ES-I3 (cell line): Measurements from ENCODE around the gene ANKRD13D.

Experiments used
- H3K36me3 ChIP-seq: 2 replicates; pipeline ENCODE4 v1.6.1; 2013; ENCODE audit warnings: mild to moderate bottlenecking, low read length, control low read depth, moderate library complexity; ENCODE audit not compliant: insufficient read depth
- H3K4me1 ChIP-seq: 2 replicates; pipeline ENCODE4 v1.6.1; 2013; ENCODE audit warnings: mild to moderate bottlenecking, control low read depth, low read length; ENCODE audit not compliant: insufficient read depth
- H3K9ac ChIP-seq: 2 replicates; pipeline ENCODE4 v1.6.1; 2013; ENCODE audit warnings: low read depth, mild to moderate bottlenecking, low read length, moderate library complexity
- H3K9me3 ChIP-seq: 2 replicates; pipeline ENCODE4 v1.6.1; 2013; ENCODE audit warnings: mild to moderate bottlenecking, low read length, moderate library complexity; ENCODE audit not compliant: control insufficient read depth, insufficient read depth

The ANKRD13D gene

DNA sequence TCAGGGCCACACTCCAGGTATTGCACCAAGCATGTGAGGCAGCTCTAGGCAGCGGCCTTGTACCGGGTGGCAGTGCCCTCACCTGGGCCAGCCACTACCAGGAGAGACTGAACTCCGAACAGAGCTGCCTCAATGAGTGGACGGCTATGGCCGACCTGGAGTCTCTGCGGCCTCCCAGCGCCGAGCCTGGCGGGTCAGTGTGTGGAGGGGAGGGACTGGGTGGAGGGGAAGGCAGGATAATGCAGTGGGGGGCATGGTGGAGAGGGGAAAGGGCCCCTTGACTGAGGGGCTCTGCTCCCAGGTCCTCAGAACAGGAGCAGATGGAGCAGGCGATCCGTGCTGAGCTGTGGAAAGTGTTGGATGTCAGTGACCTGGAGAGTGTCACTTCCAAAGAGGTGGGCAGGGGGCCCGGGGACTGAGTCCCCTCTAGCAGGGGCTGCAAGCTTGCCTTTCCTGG lies 18.5 kb downstream of the ANKRD13D start:
- Histone ChIP-seq H3K9ac (no peak overlapping the region), H3K9me3 (no peaks in the 10 kb centered on the region), H3K4me1 (no peaks in the 10 kb centered on the region), H3K36me3 (no peaks in the 10 kb centered on the region)

DNA sequence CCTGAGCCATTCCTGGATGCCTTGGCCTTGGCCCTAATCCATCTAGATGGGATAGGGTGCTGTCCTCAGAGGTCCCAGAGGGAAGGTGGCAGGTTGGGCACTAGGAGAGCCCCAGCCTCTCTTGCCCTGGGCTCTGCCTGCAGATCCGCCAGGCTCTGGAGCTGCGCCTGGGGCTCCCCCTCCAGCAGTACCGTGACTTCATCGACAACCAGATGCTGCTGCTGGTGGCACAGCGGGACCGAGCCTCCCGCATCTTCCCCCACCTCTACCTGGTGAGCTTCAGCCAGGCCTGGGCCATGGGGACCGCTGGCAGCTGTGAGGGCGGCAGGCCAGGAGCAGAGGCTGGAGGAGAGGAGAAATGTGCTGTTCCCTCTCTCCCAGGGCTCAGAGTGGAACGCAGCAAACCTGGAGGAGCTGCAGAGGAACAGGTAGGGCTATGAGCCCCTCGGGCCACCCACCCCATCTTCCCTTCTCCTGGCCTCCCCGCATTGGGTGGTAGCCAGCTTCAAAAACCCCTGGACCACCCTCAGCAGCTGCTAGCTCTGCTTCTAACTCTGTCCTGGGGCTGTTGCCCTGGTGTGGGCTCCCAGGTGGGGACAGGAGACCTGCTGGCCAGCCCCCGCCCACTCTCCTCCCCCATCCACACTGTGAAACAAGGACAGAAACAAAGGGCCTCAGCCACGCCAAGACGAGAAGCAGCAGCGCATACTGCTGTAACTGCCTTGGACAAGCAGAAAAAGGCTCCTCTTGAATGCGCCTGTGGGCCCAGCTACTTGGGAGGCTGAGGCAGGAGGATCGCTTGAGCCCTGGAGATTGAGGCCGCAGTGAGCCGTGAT lies 19.1 kb downstream of the ANKRD13D start:
- no peaks in the 10 kb centered on the region for H3K4me1 ChIP-seq
- H3K9me3 ChIP-seq = no peaks in the 10 kb centered on the region
- no peak overlapping the region for H3K9ac ChIP-seq
- H3K36me3 ChIP-seq = no peaks in the 10 kb centered on the region

- H3K4me1 ChIP-seq = no peaks in the 10 kb centered on the region
- no peaks in the 10 kb centered on the region for H3K9me3 ChIP-seq
- H3K9ac ChIP-seq = no peak overlapping the region
- no peaks in the 10 kb centered on the region for H3K36me3 ChIP-seq
Observed at GRCh38 chr11:67309166-67309565, 20.1 kb downstream of the ANKRD13D start.

- Histone ChIP-seq H3K36me3 (no peaks in the 10 kb centered on the region), H3K9ac (no peak overlapping the region), H3K9me3 (no peaks in the 10 kb centered on the region), H3K4me1 (no peaks in the 10 kb centered on the region)
Observed at GRCh38 chr11:67309661-67310061, 20.6 kb downstream of the ANKRD13D start.

DNA sequence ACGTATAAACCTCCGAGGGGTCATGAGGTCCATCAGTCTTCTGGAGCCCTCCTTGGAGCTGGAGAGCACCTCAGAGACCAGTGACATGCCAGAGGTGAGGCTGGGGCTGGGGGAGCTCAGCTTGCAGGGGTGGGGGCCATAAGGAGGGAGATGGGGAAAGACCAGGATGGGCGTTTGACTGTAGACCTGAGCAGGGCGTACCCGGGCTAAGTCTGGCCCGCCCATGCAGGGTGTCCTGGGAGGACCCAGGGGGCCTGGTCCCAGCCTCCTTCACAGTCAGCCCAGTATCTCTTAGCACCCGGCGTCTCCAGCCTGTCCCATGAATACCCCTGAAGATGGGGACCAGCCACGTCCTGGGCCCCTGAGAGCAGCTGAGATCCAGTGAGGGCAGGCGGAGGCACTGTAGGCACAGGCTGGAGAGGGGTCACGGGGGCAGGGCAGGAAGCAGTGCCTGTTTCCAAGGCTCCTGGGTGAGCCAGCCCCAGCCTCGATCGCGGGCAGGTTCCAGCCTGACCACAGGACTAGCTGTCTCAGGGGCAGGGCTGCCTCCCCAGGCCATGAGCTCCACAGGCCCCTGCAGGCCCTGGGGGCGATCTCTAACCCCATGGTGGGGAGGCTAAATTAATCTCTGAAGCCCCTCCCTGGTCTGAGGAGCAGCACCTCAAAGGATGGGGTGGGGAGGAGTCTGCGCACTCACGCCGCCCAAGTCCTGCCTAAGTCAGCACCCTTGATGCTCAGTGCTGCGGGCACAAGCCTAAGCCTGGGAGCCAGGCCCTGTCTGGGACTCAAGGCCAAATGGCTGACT lies 21.3 kb downstream of the ANKRD13D start:
- no peaks in the 10 kb centered on the region for H3K4me1 ChIP-seq
- H3K36me3 ChIP-seq = no peaks in the 10 kb centered on the region
- no peaks in the 10 kb centered on the region for H3K9me3 ChIP-seq
- H3K9ac ChIP-seq = no peak overlapping the region

- H3K4me1 ChIP-seq = no peaks in the 10 kb centered on the region
- H3K9me3 ChIP-seq = no peaks in the 10 kb centered on the region
- H3K9ac ChIP-seq = no peak overlapping the region
- H3K36me3 ChIP-seq = no peaks in the 10 kb centered on the region
Observed at GRCh38 chr11:67311051-67311555, 22.0 kb downstream of the ANKRD13D start.

DNA sequence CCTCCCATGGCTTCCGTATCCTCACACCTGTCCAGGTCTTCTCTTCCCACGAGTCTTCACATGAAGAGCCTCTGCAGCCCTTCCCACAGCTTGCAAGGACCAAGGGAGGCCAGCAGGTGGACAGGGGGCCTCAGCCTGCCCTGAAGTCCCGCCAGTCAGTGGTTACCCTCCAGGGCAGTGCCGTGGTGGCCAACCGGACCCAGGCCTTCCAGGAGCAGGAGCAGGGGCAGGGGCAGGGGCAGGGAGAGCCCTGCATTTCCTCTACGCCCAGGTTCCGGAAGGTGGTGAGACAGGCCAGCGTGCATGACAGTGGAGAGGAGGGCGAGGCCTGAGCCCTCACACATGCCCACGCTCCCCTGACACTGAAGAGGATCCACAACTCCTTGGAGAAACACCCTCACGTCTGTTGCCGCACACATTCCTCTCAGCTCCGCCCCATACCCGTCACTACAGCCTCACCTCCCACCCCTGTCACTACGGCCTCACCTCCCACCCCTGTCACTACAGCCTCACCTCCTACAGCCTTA lies 22.5 kb downstream of the ANKRD13D start:
- H3K4me1 ChIP-seq = no peaks in the 10 kb centered on the region

GRCh38 chr11:67312187-67313021 lies 23.3 kb downstream of the ANKRD13D start:
- no peaks in the 10 kb centered on the region for H3K4me1 ChIP-seq
- no peaks in the 10 kb centered on the region for H3K9me3 ChIP-seq
- no peak overlapping the region for H3K9ac ChIP-seq
- H3K36me3 ChIP-seq = no peaks in the 10 kb centered on the region

More for the DNA sequence above, 22.5 kb downstream of the ANKRD13D start:
- Histone ChIP-seq H3K9me3 (no peaks in the 10 kb centered on the region), H3K9ac (no peak overlapping the region), H3K36me3 (no peaks in the 10 kb centered on the region)

DNA sequence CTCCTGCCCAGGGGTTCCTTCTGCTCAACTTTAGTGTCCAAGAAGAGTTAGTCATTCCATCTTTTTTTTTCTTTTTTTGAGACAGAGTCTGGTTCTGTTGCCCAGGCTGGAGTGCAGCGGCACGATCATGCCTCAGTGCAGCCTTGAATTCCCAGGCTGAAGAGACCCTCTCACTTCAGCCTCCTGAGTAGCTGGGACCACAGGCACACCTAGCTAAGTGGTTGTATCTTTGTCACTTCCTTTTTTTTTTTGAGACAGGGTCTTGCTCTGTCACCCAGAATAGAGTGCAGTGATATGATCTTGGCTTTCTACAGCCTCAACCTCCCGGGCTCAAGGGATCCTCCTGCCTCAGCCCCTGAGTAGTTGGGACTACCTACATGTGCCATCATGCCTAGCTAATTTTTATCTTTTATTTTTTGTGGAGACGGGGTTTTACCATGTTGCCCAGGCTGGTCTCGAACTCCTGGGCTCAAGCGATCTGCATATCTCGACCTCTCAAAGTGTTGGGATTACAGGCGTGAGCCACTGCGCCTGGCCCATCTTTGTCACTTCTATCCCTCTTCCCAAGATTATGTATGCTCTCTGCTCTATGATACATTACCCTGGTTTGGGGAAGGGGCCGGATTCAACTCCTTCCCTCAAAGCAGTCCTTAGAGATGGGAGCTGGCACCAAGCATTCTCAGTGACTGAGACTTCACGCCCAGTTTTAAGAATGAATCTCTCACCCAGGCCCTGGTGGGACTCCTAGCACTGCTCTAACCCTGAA lies 24.2 kb downstream of the ANKRD13D start:
- Histone ChIP-seq H3K36me3 (no peaks in the 10 kb centered on the region), H3K9ac (no peak overlapping the region), H3K4me1 (no peaks in the 10 kb centered on the region), H3K9me3 (no peaks in the 10 kb centered on the region)

DNA sequence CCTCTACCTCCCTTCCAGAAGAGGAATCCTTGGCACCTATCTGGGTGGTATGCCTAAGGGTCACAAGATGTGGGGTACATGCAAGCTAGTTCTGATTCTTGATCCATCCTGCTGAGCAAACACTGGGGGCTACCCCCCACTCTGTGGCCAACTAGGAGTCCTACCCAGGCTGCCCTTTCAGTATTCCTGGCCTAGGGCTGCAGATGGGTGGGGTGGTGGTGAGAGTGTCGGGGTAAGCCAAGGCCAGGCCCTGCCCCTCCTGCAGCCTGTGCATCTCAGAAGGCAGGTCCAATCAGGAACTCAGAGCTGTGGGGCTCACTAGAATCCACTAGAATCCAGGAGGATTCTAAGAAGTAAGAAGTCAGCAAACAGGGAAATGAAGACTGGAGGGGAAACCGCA lies 25.1 kb downstream of the ANKRD13D start:
- Histone ChIP-seq H3K4me1 (no peaks in the 10 kb centered on the region), H3K36me3 (no peaks in the 10 kb centered on the region), H3K9me3 (no peaks in the 10 kb centered on the region), H3K9ac (no peak overlapping the region)

DNA sequence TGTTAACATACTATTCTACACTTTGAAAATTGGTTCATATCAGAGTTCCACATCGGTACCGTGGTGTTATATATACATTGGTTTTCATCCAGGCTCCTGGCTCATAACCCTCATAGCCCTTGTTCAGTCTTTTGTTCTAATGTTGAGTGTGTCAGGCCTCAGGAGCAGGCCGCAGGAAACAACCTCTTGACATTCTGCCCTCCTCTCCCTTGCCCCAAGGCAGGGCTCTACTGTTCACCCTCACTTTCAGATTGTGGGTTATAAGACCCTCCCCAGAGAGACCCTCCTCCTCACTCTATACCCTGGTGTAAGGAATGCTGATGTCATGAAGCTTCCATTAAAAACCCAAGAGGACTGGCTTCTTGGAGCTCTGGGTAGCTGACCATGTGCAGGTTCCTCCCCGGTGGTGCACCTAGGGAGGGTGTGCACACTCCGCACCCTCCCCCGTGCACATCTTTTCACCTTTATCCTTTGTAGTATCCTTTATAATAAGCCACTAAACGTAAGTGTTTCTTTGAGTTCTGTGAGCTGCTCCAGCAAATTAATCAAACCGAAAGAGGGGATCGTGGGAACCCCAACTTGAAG lies 26.3 kb downstream of the ANKRD13D start:
- Histone ChIP-seq H3K9me3 (no peaks in the 10 kb centered on the region), H3K4me1 (no peaks in the 10 kb centered on the region), H3K9ac (no peak overlapping the region), H3K36me3 (no peaks in the 10 kb centered on the region)

- Histone ChIP-seq H3K36me3 (no peaks in the 10 kb centered on the region), H3K4me1 (no peaks in the 10 kb centered on the region), H3K9ac (peak overlapping the region; percentile 85), H3K9me3 (no peaks in the 10 kb centered on the region)
Observed at GRCh38 chr11:67316882-67317204, 27.7 kb downstream of the ANKRD13D start.

- peak overlapping the region; percentile 85 for H3K9ac ChIP-seq
- no peaks in the 10 kb centered on the region for H3K36me3 ChIP-seq
- H3K9me3 ChIP-seq = no peaks in the 10 kb centered on the region
- H3K4me1 ChIP-seq = no peaks in the 10 kb centered on the region
Observed at GRCh38 chr11:67317205-67317887, 28.2 kb downstream of the ANKRD13D start.
